ENCODE measurements around the gene LRIG1.

The LRIG1 gene

GRCh38 chr3:66335671-66336070 lies 165.2 kb downstream of the LRIG1 start:
- DNase-seq = no peak
